Liver (tissue), 9 donors: ENCODE measurements around the gene UBE2V1. TPM values are rescaled to one million over a fixed set of nuclear protein-coding genes. Genes with fewer than 3 reads are reported as not detected.
A peak's percentile ranks its signal among the peaks of the same experiment; 100 is the strongest.

Experiments
- DNase-seq: peaks from one replicate; pipeline ENCODE4 v3.0.0-alpha.2; 2017; ENCODE audit warnings: low spot score
- H3K27ac ChIP-seq, 2 donors: one replicate each; pipeline ENCODE4 v1.7.0; 2013; ENCODE audit warnings: inconsistent platforms in 2 of 2, low read length in 2 of 2, control low read depth in 1 of 2, low read depth in 1 of 2, mild to moderate bottlenecking in 1 of 2
- H3K27me3 ChIP-seq, 4 donors: one replicate each; pipeline versions ENCODE4 v1.6.1 to v1.7.0; 2013; ENCODE audit warnings: low read length in 3 of 4, inconsistent platforms in 1 of 4, mild to moderate bottlenecking in 1 of 4, moderate library complexity in 1 of 4; ENCODE audit not compliant: control insufficient read depth in 4 of 4, insufficient read depth in 4 of 4
- H3K36me3 ChIP-seq, 4 donors: one replicate each; pipeline versions ENCODE4 v1.6.1 to v1.7.0; 2013; ENCODE audit warnings: low read length in 3 of 4, mild to moderate bottlenecking in 3 of 4, low read depth in 1 of 4, moderate library complexity in 1 of 4; ENCODE audit not compliant: control insufficient read depth in 4 of 4, insufficient read depth in 3 of 4
- H3K4me1 ChIP-seq, 4 donors: one replicate each; pipeline versions ENCODE4 v1.6.1 to v1.7.0; 2013; ENCODE audit warnings: low read length in 3 of 4, mild to moderate bottlenecking in 3 of 4, moderate library complexity in 1 of 4; ENCODE audit not compliant: control insufficient read depth in 4 of 4, insufficient read depth in 4 of 4
- H3K4me3 ChIP-seq, 3 donors: one replicate each; pipeline versions ENCODE4 v1.6.1 to v1.7.0; 2013; ENCODE audit warnings: low read length in 3 of 3, control low read depth in 1 of 3, low read depth in 1 of 3, mild to moderate bottlenecking in 1 of 3
- H3K9ac ChIP-seq, 2 donors: one replicate each; pipeline ENCODE4 v1.7.0; 2013; ENCODE audit warnings: low read length in 2 of 2, mild to moderate bottlenecking in 2 of 2, moderate library complexity in 2 of 2, control low read depth in 1 of 2, low read depth in 1 of 2
- H3K9me3 ChIP-seq, 4 donors: one replicate each; pipeline versions ENCODE4 v1.6.1 to v1.7.0; 2013; ENCODE audit warnings: low read length in 3 of 4; ENCODE audit not compliant: control insufficient read depth in 4 of 4
- ATF3 ChIP-seq: IDR thresholded peaks from 2 replicates; pipeline ENCODE4 v1.6.1; 2016; ENCODE audit warnings: antibody characterized with exemption
- CTCF ChIP-seq: fragments of 150-350 bp; IDR thresholded peaks from 2 replicates; pipeline ENCODE4 v1.5.1; 2017; ENCODE audit warnings: improper control_type of control experiment, low read depth, low read length; ENCODE audit not compliant: missing input control
- EGR1 ChIP-seq, 2 donors: IDR thresholded peaks; 2 replicates each; pipeline ENCODE4 v1.6.1; 2016 to 2018; ENCODE audit warnings: antibody characterized with exemption in 2 of 2, low read depth in 2 of 2
- FOXA1 ChIP-seq: IDR thresholded peaks from 2 replicates; pipeline ENCODE4 v1.6.1; 2016; ENCODE audit warnings: antibody characterized with exemption
- FOXA2 ChIP-seq: IDR thresholded peaks from 2 replicates; pipeline ENCODE4 v1.6.1; 2016; ENCODE audit warnings: antibody characterized with exemption
- GABPA ChIP-seq, 2 donors: IDR thresholded peaks in 1 of 2; conservative IDR thresholded peaks in 1 of 2; 2 replicates each; pipeline ENCODE4 v1.6.1; 2016; ENCODE audit warnings: antibody characterized with exemption in 2 of 2, mild to moderate bottlenecking in 1 of 2, moderate library complexity in 1 of 2
- HNF4A ChIP-seq, 2 donors: conservative IDR thresholded peaks; 2 replicates each; pipeline ENCODE4 v1.6.1; 2016; ENCODE audit warnings: antibody characterized with exemption in 2 of 2, mild to moderate bottlenecking in 2 of 2
- HNF4G ChIP-seq: IDR thresholded peaks from 2 replicates; pipeline ENCODE4 v1.6.1; 2016; ENCODE audit warnings: antibody characterized with exemption
- JUND ChIP-seq, 2 donors: IDR thresholded peaks; 2 replicates each; pipeline ENCODE4 v1.6.1; 2016; ENCODE audit warnings: antibody characterized with exemption in 2 of 2
- MAX ChIP-seq: IDR thresholded peaks from 2 replicates; pipeline ENCODE4 v1.6.1; 2016; ENCODE audit warnings: antibody characterized with exemption
- NR2F2 ChIP-seq: IDR thresholded peaks from 2 replicates; pipeline ENCODE4 v1.6.1; 2016; ENCODE audit warnings: antibody characterized with exemption
- RAD21 ChIP-seq, 2 donors: IDR thresholded peaks; 2 replicates each; pipeline ENCODE4 v1.6.1; 2016; ENCODE audit warnings: antibody characterized with exemption in 2 of 2, mild to moderate bottlenecking in 2 of 2
- REST ChIP-seq: IDR thresholded peaks from 2 replicates; pipeline ENCODE4 v1.6.1; 2016; ENCODE audit warnings: antibody characterized with exemption, mild to moderate bottlenecking
- RXRA ChIP-seq, 2 donors: IDR thresholded peaks; 2 replicates each; pipeline ENCODE4 v1.6.1; 2017 to 2018; ENCODE audit warnings: antibody characterized with exemption in 2 of 2, mild to moderate bottlenecking in 1 of 2
- SP1 ChIP-seq: IDR thresholded peaks from 2 replicates; pipeline ENCODE4 v1.6.1; 2018; ENCODE audit warnings: antibody characterized with exemption, mild to moderate bottlenecking
- TAF1 ChIP-seq: conservative IDR thresholded peaks from 2 replicates; pipeline ENCODE4 v1.6.1; 2016; ENCODE audit warnings: antibody characterized with exemption, mild to moderate bottlenecking
- YY1 ChIP-seq: IDR thresholded peaks from 2 replicates; pipeline ENCODE4 v1.6.1; 2016; ENCODE audit warnings: antibody characterized with exemption, mild to moderate bottlenecking
- ZBTB33 ChIP-seq: IDR thresholded peaks from 2 replicates; pipeline ENCODE4 v1.6.1; 2016; ENCODE audit warnings: antibody characterized with exemption
- WGBS: extraction: QIAGEN DNeasy Blood & Tissue Kit; methylation state at CpG from one replicate; pipeline ENCODE4 v1.1.7; 2013; 5-methylcytosine and 5-hydroxymethylcytosine counted together
- polyA plus RNA-seq, 2 donors: library from polyadenylated mRNA; stranded (reverse) in 1 of 2; unstranded in 1 of 2; fragments of 200-250 nt in 1 of 2; fragments of >200 nt in 1 of 2; fragmentation: Nextera tagmentation in 1 of 2; extraction: Ambion mirVana in 1 of 2; gene quantifications; one replicate each; pipeline versions ENCODE4 v1.2.1 to v1.2.3, GENCODE V29; 2013 to 2015
- total RNA-seq, 2 donors: library from RNA; depleted of rRNA; stranded (reverse); fragments of >200 nt; gene quantifications; one replicate each; pipeline ENCODE4 v1.2.3, GENCODE V29; 2014
- donor health status: healthy.
- donor health status: healthy.
- donor health status: healthy.
- donor health status: healthy.
- donor health status: healthy.

The UBE2V1 gene
- total and polyA plus RNA-seq, 4 donors: 27.9 to 53.0 (median 34.2) TPM

- H3K27ac ChIP-seq: peak overlapping the region; percentile 28 to 30
- TF ChIP-seq RXRA (IDR thresholded peaks at IDR 0.05): no peak
- no peak for TF ChIP-seq ATF3
- DNase-seq: no peak
- H3K9me3 ChIP-seq: no peaks in the 10 kb centered on the region
- no peak overlapping the region for H3K4me3 ChIP-seq
- H3K9ac ChIP-seq: no peak overlapping the region
- WGBS: 95% methylated on average over 9 of the region's 9 CpGs
- peaks cover 0 to 7% (median 2%) of the 10 kb centered on the region in 4 donors for H3K4me1 ChIP-seq
- no peaks in the 10 kb centered on the region for H3K36me3 ChIP-seq
- no peaks in the 10 kb centered on the region for H3K27me3 ChIP-seq
Observed at GRCh38 chr20:50034567-50035180, 78.3 kb downstream of the UBE2V1 start.

GRCh38 chr20:50032955-50033666 lies 79.8 kb downstream of the UBE2V1 start:
- TF ChIP-seq EGR1 (IDR thresholded peaks at IDR 0.05; ENCODE audit: low read depth in 2 of 2): no peak
- no peak for TF ChIP-seq ATF3
- TF ChIP-seq FOXA1: no peak
- TF ChIP-seq SP1: no peak
- no peak for TF ChIP-seq RAD21 (IDR thresholded peaks at IDR 0.05)
- no peak for TF ChIP-seq JUND (IDR thresholded peaks at IDR 0.05)
- TF ChIP-seq YY1: no peak
- TF ChIP-seq ZBTB33: no peak
- no peak for TF ChIP-seq FOXA2
- TF ChIP-seq MAX: no peak
- no peak for TF ChIP-seq GABPA (IDR thresholded peaks at IDR 0.05 in 1 of 2, conservative IDR thresholded peaks at IDR 0.05 in 1 of 2)
- TF ChIP-seq HNF4A (conservative IDR thresholded peaks at IDR 0.05): no peak
- no peak for TF ChIP-seq RXRA (IDR thresholded peaks at IDR 0.05)
- TF ChIP-seq TAF1: no peak
- TF ChIP-seq CTCF: no peak
- TF ChIP-seq NR2F2: no peak
- no peak for TF ChIP-seq REST
- no peak for TF ChIP-seq HNF4G
- Histone ChIP-seq H3K9ac (no peak overlapping the region), H3K27ac (peak overlapping the region; percentile 3 to 40), H3K9me3 (no peaks in the 10 kb centered on the region), H3K27me3 (no peaks in the 10 kb centered on the region), H3K4me3 (no peak overlapping the region), H3K36me3 (no peaks in the 10 kb centered on the region), H3K4me1 (peaks cover 2 to 11% (median 5%) of the 10 kb centered on the region in 4 donors)
- 93% methylated on average over 9 of the region's 9 CpGs for WGBS
- no peak for DNase-seq
